ENCODE results near the gene NTRK3. TPM values are rescaled to one million over a fixed set of nuclear protein-coding genes. Genes with fewer than 3 reads are reported as not detected.

The NTRK3 gene
- total and polyA plus RNA-seq, 10 donors: 0.33 to 6.6 (median 2.1) TPM

GRCh38 chr15:88246666-88247446, 9.7 kb downstream of the NTRK3 start:
- 15 to 36% (median 16%) methylated on average over 13 to 27 of the region's 27 CpGs for WGBS, 5 donors
- DNase-seq: peak; percentile 93
- no peak for TF ChIP-seq POLR2A (IDR thresholded peaks at IDR 0.05)
- TF ChIP-seq, protein P1, sequence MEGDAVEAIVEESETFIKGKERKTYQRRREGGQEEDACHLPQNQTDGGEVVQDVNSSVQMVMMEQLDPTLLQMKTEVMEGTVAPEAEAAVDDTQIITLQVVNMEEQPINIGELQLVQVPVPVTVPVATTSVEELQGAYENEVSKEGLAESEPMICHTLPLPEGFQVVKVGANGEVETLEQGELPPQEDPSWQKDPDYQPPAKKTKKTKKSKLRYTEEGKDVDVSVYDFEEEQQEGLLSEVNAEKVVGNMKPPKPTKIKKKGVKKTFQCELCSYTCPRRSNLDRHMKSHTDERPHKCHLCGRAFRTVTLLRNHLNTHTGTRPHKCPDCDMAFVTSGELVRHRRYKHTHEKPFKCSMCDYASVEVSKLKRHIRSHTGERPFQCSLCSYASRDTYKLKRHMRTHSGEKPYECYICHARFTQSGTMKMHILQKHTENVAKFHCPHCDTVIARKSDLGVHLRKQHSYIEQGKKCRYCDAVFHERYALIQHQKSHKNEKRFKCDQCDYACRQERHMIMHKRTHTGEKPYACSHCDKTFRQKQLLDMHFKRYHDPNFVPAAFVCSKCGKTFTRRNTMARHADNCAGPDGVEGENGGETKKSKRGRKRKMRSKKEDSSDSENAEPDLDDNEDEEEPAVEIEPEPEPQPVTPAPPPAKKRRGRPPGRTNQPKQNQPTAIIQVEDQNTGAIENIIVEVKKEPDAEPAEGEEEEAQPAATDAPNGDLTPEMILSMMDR (IDR thresholded peaks at IDR 0.05 in 8 of 11, conservative IDR thresholded peaks at IDR 0.05 in 3 of 11): peak; percentile 73 to 96 (median 92)
- TF ChIP-seq POLR2AphosphoS5 (IDR thresholded peaks at IDR 0.05): peak in 2 of 3 donors; percentile 34 to 49
- Histone ChIP-seq H3K27me3 (replicated peaks in 1 of 7) (peaks cover 0 to 51% (median 5%) of the 10 kb centered on the region in 7 donors), H3K4me1 (peaks cover 0 to 12% (median 8%) of the 10 kb centered on the region in 6 donors), H3K9me3 (no peaks in the 10 kb centered on the region), H3K27ac (no peak overlapping the region), H3K4me3 (peak overlapping the region in 1 of 8 donors; percentile 38), H3K36me3 (no peaks in the 10 kb centered on the region)
- intact Hi-C loops (cut with DNase I; ENCODE audit: low total_unique reads): loop anchor here (10.0 kb wide), 1 partner anchor 572 kb away; no protein-coding TSS in a partner anchor

- Histone ChIP-seq H3K4me3 (no peak overlapping the region), H3K4me1 (peaks cover 0 to 12% (median 8%) of the 10 kb centered on the region in 6 donors), H3K9me3 (no peaks in the 10 kb centered on the region), H3K36me3 (no peaks in the 10 kb centered on the region), H3K27ac (no peak overlapping the region), H3K27me3 (replicated peaks in 1 of 7) (peaks cover 0 to 49% (median 0%) of the 10 kb centered on the region in 7 donors)
- TF ChIP-seq, protein P1 (IDR thresholded peaks at IDR 0.05 in 8 of 11, conservative IDR thresholded peaks at IDR 0.05 in 3 of 11): no peak
- TF ChIP-seq POLR2AphosphoS5 (IDR thresholded peaks at IDR 0.05) (no peak), POLR2A (IDR thresholded peaks at IDR 0.05) (no peak)
- DNase-seq: no peak
- intact Hi-C loops (cut with DNase I; ENCODE audit: low total_unique reads): loop anchor here (10.0 kb wide), 1 partner anchor 571 kb away; no protein-coding TSS in a partner anchor
- 62 to 87% (median 78%) methylated on average over 5 to 7 of the region's 7 CpGs for WGBS, 5 donors
These were observed 10.5 kb downstream of the NTRK3 start for GRCh38 chr15:88246081-88246480.

DNA sequence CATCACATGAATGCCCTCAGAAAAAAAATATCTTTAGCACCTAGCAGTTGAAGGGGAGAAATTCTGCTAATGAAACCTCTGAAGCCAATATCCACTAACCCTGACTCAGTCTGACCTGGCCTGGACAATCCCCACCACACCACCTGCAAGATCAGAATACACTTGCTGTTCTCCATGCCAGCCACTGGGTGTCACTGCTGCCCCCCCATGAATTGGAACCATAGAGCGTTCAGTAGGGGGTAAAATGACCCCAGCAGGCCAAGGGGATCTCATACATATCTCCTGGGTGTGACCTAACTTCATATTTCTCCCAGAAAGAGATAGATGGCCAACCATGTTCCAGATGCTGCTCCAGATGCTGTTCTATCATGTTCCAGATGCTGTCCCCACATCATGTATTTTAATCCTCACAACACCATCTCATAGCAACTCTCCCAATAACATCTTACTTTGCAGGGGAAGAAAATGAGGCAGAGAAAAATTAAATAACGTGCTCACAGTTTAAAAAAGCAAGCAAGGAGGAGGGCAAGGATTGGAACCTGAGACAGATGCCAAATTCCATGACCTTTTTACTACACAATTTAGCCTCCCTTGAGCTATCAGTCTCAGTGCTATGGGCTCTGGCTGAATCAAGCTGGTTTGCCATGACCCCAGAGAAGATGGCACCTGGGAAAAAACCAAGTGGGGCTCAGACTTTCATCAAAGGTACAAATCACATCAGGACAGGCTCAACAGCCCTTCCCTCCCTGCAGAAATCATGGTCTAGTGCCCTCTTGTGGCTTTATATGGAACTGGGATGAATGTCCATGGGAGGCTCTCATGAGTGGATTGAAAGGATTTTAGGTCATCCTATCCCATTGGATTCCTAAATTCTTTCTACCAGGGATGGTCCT, 12.4 kb downstream of the NTRK3 start:
- Histone ChIP-seq H3K4me1 (peaks cover 0 to 12% (median 8%) of the 10 kb centered on the region in 6 donors), H3K9me3 (no peaks in the 10 kb centered on the region), H3K36me3 (no peaks in the 10 kb centered on the region), H3K4me3 (no peak overlapping the region), H3K27me3 (replicated peaks in 1 of 7) (peaks cover 0 to 40% (median 0%) of the 10 kb centered on the region in 7 donors), H3K27ac (no peak overlapping the region)
- 36 to 48% (median 39%) methylated on average over 2 of the region's 2 CpGs for WGBS, 5 donors
- no peak for TF ChIP-seq POLR2AphosphoS5 (IDR thresholded peaks at IDR 0.05)
- TF ChIP-seq, protein P1 (IDR thresholded peaks at IDR 0.05 in 8 of 11, conservative IDR thresholded peaks at IDR 0.05 in 3 of 11): peak in 10 of 11 experiments; percentile 18 to 69 (median 46)
- intact Hi-C loops (cut with DNase I; ENCODE audit: low total_unique reads): loop anchor here (10.0 kb wide), 1 partner anchor 569 kb away; no protein-coding TSS in a partner anchor
- DNase-seq: no peak
